GM10847 (cell line): ENCODE measurements around the gene SLC13A2.

Experiments
- POLR2A ChIP-seq: IDR thresholded peaks from 2 replicates; pipeline ENCODE4 v1.6.1; 2011; ENCODE audit not compliant: insufficient read length; ENCODE audit errors: extremely low read depth

SLC13A2 gene

GRCh38 chr17:28482551-28483199 is 9.2 kb downstream of the SLC13A2 start:
- no peak for TF ChIP-seq POLR2A

DNA sequence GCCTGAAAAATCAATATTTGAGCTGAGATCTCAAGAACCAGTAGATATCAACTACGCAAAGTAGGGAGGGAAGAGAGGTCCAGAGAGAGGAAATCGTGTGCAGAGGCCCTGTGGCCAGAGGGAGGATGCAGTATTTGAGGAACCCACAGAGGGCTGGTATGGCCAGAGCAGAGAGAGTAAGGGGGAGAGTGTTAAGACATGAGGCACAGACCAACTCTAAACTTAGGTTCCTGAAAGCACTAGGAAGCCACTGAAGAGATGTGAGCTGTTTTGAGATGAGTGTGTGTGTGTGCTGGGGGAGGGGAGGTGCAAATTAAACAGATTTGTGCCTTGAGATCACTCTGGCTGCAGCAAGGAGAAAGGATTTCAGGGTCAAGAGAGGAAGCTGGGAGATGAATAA is 10.9 kb downstream of the SLC13A2 start:
- TF ChIP-seq POLR2A = no peak

DNA sequence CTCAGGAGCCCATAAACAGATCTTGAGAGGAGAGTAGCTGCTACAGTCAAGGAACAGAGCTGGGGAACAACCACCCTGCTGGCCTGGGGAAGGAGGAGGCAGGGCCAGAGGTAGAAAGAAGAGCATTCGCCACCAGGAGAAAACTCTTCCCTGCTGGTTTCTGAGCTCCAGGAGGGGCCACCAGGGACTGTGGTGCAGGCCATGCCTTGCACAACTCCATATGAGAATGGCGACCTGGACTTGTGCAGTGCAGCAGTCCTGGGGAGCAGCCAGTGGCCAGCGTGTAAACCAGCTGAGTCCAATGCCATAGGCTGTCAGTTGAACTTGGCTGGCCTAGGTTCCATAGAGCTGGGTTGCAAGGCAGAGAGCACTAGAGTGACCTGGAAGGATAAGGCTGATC is 11.6 kb downstream of the SLC13A2 start:
- no peak for TF ChIP-seq POLR2A

- TF ChIP-seq POLR2A = no peak
These were observed 14.6 kb downstream of the SLC13A2 start for GRCh38 chr17:28487881-28488532.

- no peak for TF ChIP-seq POLR2A
These were observed 15.3 kb downstream of the SLC13A2 start for GRCh38 chr17:28488533-28489276.

DNA sequence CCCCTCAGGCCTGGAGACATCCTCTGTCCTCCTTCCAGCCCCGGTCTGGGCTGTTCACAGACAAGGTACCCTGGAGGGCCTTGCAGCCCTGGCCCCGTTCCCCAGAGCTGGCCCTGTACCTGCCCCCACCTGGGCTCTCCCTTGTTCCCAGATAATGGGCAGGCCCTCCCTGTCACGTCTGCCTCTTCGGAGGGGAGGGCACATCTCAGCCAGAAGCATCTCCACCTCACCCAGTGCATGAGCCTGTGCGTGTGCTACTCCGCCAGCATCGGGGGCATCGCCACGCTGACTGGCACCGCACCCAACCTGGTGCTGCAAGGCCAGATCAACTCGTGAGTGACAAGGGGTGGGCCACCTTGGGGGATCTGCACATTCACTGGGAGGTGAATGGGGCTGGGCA is 17.8 kb downstream of the SLC13A2 start:
- no peak for TF ChIP-seq POLR2A

GRCh38 chr17:28491860-28492259 is 18.4 kb downstream of the SLC13A2 start:
- no peak for TF ChIP-seq POLR2A

GRCh38 chr17:28492352-28493310 is 19.2 kb downstream of the SLC13A2 start:
- TF ChIP-seq POLR2A = no peak

- no peak for TF ChIP-seq POLR2A
These were observed 20.0 kb downstream of the SLC13A2 start for GRCh38 chr17:28493460-28493859.

GRCh38 chr17:28494445-28495188 is 21.2 kb downstream of the SLC13A2 start:
- no peak for TF ChIP-seq POLR2A

- no peak for TF ChIP-seq POLR2A
These were observed 22.2 kb downstream of the SLC13A2 start for GRCh38 chr17:28495635-28496034.

- no peak for TF ChIP-seq POLR2A
These were observed 24.5 kb downstream of the SLC13A2 start for GRCh38 chr17:28497931-28498330.

GRCh38 chr17:28498652-28499363 is 25.4 kb downstream of the SLC13A2 start:
- no peak for TF ChIP-seq POLR2A

- TF ChIP-seq POLR2A = no peak
These were observed 25.9 kb downstream of the SLC13A2 start for GRCh38 chr17:28499364-28499664.
